ENCODE results near the gene HJURP. TPM values are rescaled to one million over a fixed set of nuclear protein-coding genes. Genes with fewer than 3 reads are reported as not detected.
A peak's percentile ranks its signal among the peaks of the same experiment; 100 is the strongest.

The HJURP gene
- total RNA-seq, 4 donors from 2014 or later = 13.0 TPM; not detected in 3

DNA sequence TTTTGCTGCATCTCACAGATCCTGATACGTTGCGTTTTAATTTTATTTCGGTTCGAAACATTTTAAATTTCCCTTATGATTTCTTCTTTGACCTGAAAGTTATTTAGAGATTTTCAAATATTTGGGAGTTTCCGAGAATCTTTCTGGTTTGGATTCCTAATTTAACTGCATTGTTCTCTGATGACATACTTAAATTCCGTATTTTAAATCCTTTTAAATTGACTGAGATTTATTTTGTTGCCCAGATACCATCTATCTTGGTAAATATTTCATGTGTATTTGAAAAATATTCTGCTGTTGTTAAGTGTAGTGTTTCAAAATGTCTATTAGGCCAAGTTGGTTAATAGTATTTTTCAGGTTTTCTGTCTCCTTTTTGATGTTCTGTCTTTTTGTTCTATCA is 38.5 kb downstream of the HJURP start:
- TF ChIP-seq POLR2A (IDR thresholded peaks at IDR 0.05) (no peak), CTCF (IDR thresholded peaks at IDR 0.05) (no peak)
- intact Hi-C loops (cut with DNase I; ENCODE audit: low total_unique reads) = no loop called here

GRCh38 chr2:233814056-233814835 is 40.1 kb downstream of the HJURP start:
- TF ChIP-seq CTCF (IDR thresholded peaks at IDR 0.05) (no peak), POLR2A (IDR thresholded peaks at IDR 0.05) (no peak)
- Histone ChIP-seq H3K4me3 (no peak overlapping the region), H3K27ac (no peak overlapping the region), H3K27me3 (no peaks in the 10 kb centered on the region), H3K36me3 (no peaks in the 10 kb centered on the region), H3K4me1 (no peaks in the 10 kb centered on the region), H3K9me3 (no peaks in the 10 kb centered on the region)
- intact Hi-C loops (cut with DNase I; ENCODE audit: low total_unique reads) = no loop called here
- peak in 1 of 2 donors; percentile 1 for DNase-seq

More for the DNA sequence above, 38.5 kb downstream of the HJURP start:
- DNase-seq = no peak
- Histone ChIP-seq H3K36me3 (no peaks in the 10 kb centered on the region), H3K27me3 (no peaks in the 10 kb centered on the region), H3K9me3 (no peaks in the 10 kb centered on the region), H3K4me1 (no peaks in the 10 kb centered on the region), H3K27ac (no peak overlapping the region), H3K4me3 (no peak overlapping the region)

DNA sequence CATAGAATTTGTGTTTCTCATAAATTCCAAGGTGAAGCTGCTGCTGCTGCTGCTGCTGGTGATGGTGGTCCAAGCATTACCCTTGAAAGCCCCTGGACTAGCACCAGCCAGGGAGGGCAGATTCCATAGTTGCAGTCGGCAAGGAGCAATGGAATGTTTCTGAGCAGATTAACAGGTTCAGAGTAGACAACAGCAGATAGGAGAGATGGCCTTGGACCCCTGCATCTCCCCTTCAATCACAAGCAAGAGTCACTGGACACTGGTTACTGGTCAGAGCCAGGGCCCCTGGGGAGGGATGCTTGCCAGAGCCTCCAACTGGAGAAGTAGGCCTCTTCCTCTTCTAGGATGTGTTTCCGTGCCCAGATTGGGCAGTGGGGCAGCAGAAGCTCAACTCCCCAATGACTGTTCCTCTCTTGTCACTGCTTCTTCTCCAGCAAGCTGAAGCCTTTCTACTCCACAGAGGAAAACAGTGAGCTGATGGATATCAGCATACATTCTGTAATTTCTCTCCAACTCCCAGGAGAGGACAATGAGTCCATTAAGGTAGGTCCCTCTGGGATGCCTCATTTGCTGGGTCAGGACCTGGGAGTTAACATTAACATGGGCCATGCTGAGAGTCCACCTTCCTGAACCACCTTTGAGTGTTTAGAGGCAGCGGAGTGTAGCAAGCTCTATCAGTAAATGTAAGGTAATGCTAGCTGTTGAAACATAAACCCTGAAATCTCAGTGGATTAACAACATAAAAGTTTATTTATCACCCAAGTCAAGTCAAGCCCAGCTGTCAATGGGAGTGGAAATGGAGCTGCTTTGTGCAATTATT is 40.9 kb downstream of the HJURP start:
- Histone ChIP-seq H3K4me1 (no peaks in the 10 kb centered on the region), H3K36me3 (no peaks in the 10 kb centered on the region), H3K4me3 (no peak overlapping the region), H3K9me3 (no peaks in the 10 kb centered on the region), H3K27me3 (no peaks in the 10 kb centered on the region), H3K27ac (no peak overlapping the region)
- intact Hi-C loops (cut with DNase I; ENCODE audit: low total_unique reads) = no loop called here
- TF ChIP-seq POLR2A (IDR thresholded peaks at IDR 0.05) (no peak), CTCF (IDR thresholded peaks at IDR 0.05) (no peak)
- no peak for DNase-seq

DNA sequence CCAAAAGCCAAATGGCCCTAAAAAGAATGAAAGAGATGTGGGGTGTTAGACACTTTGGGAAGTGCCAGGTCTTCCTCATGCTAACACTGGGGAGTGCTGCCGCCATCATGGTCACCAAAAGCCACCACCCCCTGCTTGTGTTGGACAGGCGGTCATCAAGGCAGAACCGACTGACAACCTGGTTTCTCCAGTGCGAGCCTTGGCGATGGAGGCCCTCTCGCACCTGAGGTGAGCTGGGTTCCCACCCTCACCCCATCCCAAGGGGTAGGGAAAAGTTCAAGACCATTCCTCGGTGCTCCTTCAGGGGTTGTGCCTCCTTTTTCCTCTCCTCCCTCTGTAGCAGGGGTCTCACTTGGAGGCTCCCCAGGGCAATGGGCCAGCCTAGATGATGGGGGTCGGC is 42.6 kb downstream of the HJURP start:
- no peaks in the 10 kb centered on the region for H3K9me3 ChIP-seq

More for the DNA sequence above, 42.6 kb downstream of the HJURP start:
- H3K4me3 ChIP-seq = no peak overlapping the region
- TF ChIP-seq CTCF (IDR thresholded peaks at IDR 0.05) = no peak
- TF ChIP-seq POLR2A (IDR thresholded peaks at IDR 0.05) = no peak
- no peaks in the 10 kb centered on the region for H3K36me3 ChIP-seq
- H3K27ac ChIP-seq = no peak overlapping the region
- intact Hi-C loops (cut with DNase I; ENCODE audit: low total_unique reads) = no loop called here
- DNase-seq = no peak
- H3K27me3 ChIP-seq = no peaks in the 10 kb centered on the region
- no peaks in the 10 kb centered on the region for H3K4me1 ChIP-seq
